ENCODE measurements around the gene RGS12. TPM values are rescaled to one million over a fixed set of nuclear protein-coding genes. Genes with fewer than 3 reads are reported as not detected.

Gene RGS12
- total RNA-seq, 1 experiment from 2014 or later, result 16.9 TPM

GRCh38 chr4:3267576-3268394, 25.0 kb upstream of the RGS12 start:
- Mint-ChIP-seq H3K27me3 (ENCODE audit: low read depth) (peaks cover 19% of the 10 kb centered on the region), H3K27ac (no peak overlapping the region; a peak in 1 of 7 replicates), H3K4me1 (peaks cover 4 to 14% of the 10 kb centered on the region in 2 experiments; a peak in 3 of 4 replicates), H3K4me3 (no peak overlapping the region), H3K36me3 (ENCODE audit: insufficient read depth in 1 of 3, low read depth in 3 of 3) (no peaks in the 10 kb centered on the region), H3K9me3 (no peaks in the 10 kb centered on the region)
- TF ChIP-seq CTCF (conservative IDR thresholded peaks at IDR 0.05), result no peak
- Histone ChIP-seq H3K27me3 (ENCODE audit: insufficient read depth, low read length) (no peaks in the 10 kb centered on the region; the same call in 1 of the 2 replicates), H4K5ac (ENCODE audit: insufficient read length, low read depth, low read length) (no peak overlapping the region), H3K79me2 (ENCODE audit: insufficient read depth, low read length) (no peaks in the 10 kb centered on the region), H3K23me2 (ENCODE audit: insufficient read length, low read depth, low read length, poor library complexity, severe bottlenecking) (no peaks in the 10 kb centered on the region), H2BK20ac (ENCODE audit: low read depth, low read length, poor library complexity, severe bottlenecking) (no peak overlapping the region), H2BK120ac (ENCODE audit: low read depth, low read length, poor library complexity, severe bottlenecking) (no peak overlapping the region), H2BK12ac (ENCODE audit: insufficient read length, low read depth, low read length) (no peak overlapping the region), H3K9me3 (ENCODE audit: control insufficient read depth, low read depth, low read length) (no peaks in the 10 kb centered on the region), H4K20me1 (ENCODE audit: control insufficient read depth, insufficient read depth, insufficient read length) (no peaks in the 10 kb centered on the region), H3K9ac (ENCODE audit: extremely low read depth, insufficient read length, low read length) (no peak overlapping the region), H2BK5ac (ENCODE audit: insufficient read length, low read length) (no peak overlapping the region), H2AK5ac (ENCODE audit: insufficient read length, low read length) (no peak overlapping the region), H4K8ac (replicated peaks; ENCODE audit: insufficient read length, low read depth, low read length) (no peak overlapping the region), H2BK15ac (ENCODE audit: low read depth, low read length) (no peak overlapping the region), H3K14ac (ENCODE audit: insufficient read depth, low read length) (no peak overlapping the region), H2AFZ (ENCODE audit: low read length) (no peak overlapping the region), H3K27ac (ENCODE audit: insufficient read length, low read depth, low read length) (no peak overlapping the region), H3K23ac (ENCODE audit: insufficient read length, low read depth, low read length) (no peak overlapping the region), H3K18ac (ENCODE audit: insufficient read length, low read depth, low read length) (no peak overlapping the region), H4K91ac (ENCODE audit: insufficient read length, low read depth, low read length) (no peak overlapping the region), H3K4me1 (ENCODE audit: insufficient read depth, low read length) (no peaks in the 10 kb centered on the region), H3K4me2 (ENCODE audit: insufficient read depth, insufficient read length, low read length) (no peak overlapping the region), H3T11ph (ENCODE audit: low read length) (no peak overlapping the region), H3K56ac (ENCODE audit: insufficient read length, low read depth, low read length) (no peak overlapping the region), H3K79me1 (ENCODE audit: insufficient read depth, low read depth, low read length, poor library complexity, severe bottlenecking) (no peaks in the 10 kb centered on the region), H3K4ac (ENCODE audit: low read depth, low read length) (no peak overlapping the region)
- WGBS (ENCODE audit: extremely low coverage, insufficient read length, low lambda C conversion rate), result no CpG with 5 or more reads among the region's 18 CpGs
- DNase-seq, result no peak

Data from H9 (cell line).